Measurements from ENCODE around the gene RNLS.

RNLS gene

DNA sequence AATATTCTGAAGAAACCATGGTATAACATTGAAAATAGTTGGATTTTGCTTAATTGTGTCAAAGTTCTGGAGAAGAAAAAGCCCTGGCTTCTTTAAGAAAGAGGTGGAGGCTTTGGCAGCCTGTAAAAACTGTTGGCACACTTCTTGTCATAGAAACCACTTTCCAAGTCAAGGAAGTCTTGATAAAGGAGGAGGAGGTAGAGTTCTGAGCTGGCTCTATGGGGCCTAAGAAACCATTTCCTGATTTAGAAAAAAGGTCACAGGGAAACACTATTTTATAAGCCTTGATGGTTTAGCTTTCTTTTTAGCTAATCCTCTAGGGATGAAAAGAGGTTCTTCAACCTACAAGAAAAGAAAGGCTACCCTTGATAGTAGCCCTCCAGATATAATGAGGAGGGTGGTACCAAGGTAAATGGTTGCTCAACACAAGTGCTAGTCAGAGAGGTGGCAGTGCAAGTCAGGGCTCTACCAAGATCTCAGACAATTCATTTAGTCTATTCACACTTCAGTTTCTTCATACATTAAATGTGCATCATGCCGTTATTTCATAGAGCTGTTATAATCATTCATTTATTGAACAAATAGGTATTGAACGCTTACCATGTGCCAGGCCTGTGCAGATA, 346.9 kb downstream of the RNLS start:
- Histone ChIP-seq H3K4me1 (ENCODE audit: control insufficient read depth in 5 of 5, insufficient read depth in 5 of 5, low read length in 5 of 5) (peaks cover 8 to 58% (median 44%) of the 10 kb centered on the region in 5 donors), H3K9ac (ENCODE audit: low read length in 5 of 5) (no peak overlapping the region), H3K36me3 (ENCODE audit: control insufficient read depth in 5 of 5, insufficient read depth in 5 of 5, low read length in 5 of 5) (no peaks in the 10 kb centered on the region), H3K27ac (ENCODE audit: low read depth, low read length) (no peak overlapping the region), H3K9me3 (ENCODE audit: control insufficient read depth in 5 of 5, low read length in 5 of 5) (no peaks in the 10 kb centered on the region), H3K27me3 (ENCODE audit: control insufficient read depth in 5 of 5, insufficient read depth in 4 of 5, low read length in 5 of 5) (no peaks in the 10 kb centered on the region), H3K4me3 (ENCODE audit: low read depth in 1 of 5, low read length in 5 of 5) (no peak overlapping the region)

DNA sequence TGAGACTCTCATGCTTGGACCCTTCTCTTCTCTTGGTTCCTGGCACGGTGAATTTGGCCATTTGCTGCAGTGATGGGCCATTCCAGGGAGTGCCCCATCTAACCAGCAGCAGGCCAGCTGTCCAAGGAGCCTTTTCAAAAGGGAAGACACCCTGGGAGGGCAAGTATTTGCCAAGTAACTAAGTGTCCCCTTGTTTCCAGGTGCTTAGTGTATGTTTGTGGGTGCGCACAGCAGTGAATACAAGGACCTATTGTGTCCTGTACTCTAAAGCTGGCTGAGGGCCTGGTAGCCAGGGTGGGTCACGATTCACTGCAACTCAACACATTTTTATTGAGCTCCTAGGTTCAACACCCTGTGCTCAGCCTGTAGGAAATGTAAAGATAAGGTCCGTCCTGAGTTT, 348.8 kb downstream of the RNLS start:
- no peaks in the 10 kb centered on the region for H3K36me3 ChIP-seq (ENCODE audit: control insufficient read depth in 5 of 5, insufficient read depth in 5 of 5, low read length in 5 of 5)
- H3K9me3 ChIP-seq (ENCODE audit: control insufficient read depth in 5 of 5, low read length in 5 of 5), result no peaks in the 10 kb centered on the region
- H3K27ac ChIP-seq (ENCODE audit: low read depth, low read length), result no peak overlapping the region
- no peaks in the 10 kb centered on the region for H3K27me3 ChIP-seq (ENCODE audit: control insufficient read depth in 5 of 5, insufficient read depth in 4 of 5, low read length in 5 of 5)
- no peak overlapping the region for H3K4me3 ChIP-seq (ENCODE audit: low read depth in 1 of 5, low read length in 5 of 5)
- H3K9ac ChIP-seq (ENCODE audit: low read length in 5 of 5), result no peak overlapping the region
- peaks cover 8 to 56% (median 44%) of the 10 kb centered on the region in 5 donors for H3K4me1 ChIP-seq (ENCODE audit: control insufficient read depth in 5 of 5, insufficient read depth in 5 of 5, low read length in 5 of 5)

DNA sequence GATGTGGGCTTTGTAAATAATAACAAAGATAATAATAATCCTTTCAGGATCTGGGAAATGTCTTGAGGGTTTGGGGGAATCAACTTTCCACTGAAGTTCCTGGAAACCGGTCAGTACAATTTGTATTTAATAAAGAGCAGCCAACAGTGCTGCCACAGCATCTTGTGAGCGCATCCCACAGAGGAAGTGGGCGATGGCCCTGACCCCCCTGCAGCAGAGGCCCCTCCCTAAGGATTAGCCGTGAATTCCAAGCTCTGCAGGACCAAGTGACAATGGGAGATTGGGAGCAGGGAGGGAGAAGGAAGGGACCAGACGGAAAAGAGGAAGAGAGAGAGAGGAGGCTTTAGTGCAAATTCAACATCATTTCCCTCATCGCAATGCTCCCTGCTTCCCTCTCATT, 349.2 kb downstream of the RNLS start:
- H3K9ac ChIP-seq (ENCODE audit: low read length in 5 of 5), result no peak overlapping the region

DNA sequence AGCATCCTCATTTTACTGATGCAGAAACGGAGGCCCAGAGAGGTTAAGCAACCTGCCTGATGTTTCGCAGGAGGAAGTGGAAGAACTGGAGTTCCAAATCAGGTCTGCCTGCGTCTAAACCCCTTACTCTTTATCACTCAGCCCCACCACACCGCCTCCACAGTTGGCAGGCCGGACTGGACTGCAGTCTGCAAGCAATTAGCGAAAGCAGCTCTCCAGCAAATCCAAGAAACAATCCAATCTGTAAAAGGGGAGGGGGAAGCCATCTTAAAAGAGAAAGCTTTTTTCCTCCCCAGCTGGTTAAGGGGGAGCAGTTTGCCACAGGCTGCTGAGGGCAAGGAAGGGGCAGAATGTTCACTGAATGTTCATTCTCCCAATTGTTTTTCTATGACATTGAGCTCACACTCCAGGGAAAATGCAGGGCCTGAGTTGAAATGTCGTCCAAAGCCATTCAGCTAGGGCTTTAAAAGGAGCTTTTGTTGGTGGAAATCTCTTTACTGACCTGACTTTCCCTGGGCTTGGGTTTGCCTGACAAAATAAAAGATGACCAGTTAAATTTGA, 350.1 kb downstream of the RNLS start:
- H3K27ac ChIP-seq (ENCODE audit: low read depth, low read length), result peak overlapping the region; percentile 39

More for the DNA sequence above, 349.2 kb downstream of the RNLS start:
- Histone ChIP-seq H3K27ac (ENCODE audit: low read depth, low read length) (no peak overlapping the region), H3K36me3 (ENCODE audit: control insufficient read depth in 5 of 5, insufficient read depth in 5 of 5, low read length in 5 of 5) (no peaks in the 10 kb centered on the region), H3K4me3 (ENCODE audit: low read depth in 1 of 5, low read length in 5 of 5) (no peak overlapping the region), H3K9me3 (ENCODE audit: control insufficient read depth in 5 of 5, low read length in 5 of 5) (no peaks in the 10 kb centered on the region), H3K27me3 (ENCODE audit: control insufficient read depth in 5 of 5, insufficient read depth in 4 of 5, low read length in 5 of 5) (no peaks in the 10 kb centered on the region), H3K4me1 (ENCODE audit: control insufficient read depth in 5 of 5, insufficient read depth in 5 of 5, low read length in 5 of 5) (peaks cover 8 to 51% (median 44%) of the 10 kb centered on the region in 5 donors)

DNA sequence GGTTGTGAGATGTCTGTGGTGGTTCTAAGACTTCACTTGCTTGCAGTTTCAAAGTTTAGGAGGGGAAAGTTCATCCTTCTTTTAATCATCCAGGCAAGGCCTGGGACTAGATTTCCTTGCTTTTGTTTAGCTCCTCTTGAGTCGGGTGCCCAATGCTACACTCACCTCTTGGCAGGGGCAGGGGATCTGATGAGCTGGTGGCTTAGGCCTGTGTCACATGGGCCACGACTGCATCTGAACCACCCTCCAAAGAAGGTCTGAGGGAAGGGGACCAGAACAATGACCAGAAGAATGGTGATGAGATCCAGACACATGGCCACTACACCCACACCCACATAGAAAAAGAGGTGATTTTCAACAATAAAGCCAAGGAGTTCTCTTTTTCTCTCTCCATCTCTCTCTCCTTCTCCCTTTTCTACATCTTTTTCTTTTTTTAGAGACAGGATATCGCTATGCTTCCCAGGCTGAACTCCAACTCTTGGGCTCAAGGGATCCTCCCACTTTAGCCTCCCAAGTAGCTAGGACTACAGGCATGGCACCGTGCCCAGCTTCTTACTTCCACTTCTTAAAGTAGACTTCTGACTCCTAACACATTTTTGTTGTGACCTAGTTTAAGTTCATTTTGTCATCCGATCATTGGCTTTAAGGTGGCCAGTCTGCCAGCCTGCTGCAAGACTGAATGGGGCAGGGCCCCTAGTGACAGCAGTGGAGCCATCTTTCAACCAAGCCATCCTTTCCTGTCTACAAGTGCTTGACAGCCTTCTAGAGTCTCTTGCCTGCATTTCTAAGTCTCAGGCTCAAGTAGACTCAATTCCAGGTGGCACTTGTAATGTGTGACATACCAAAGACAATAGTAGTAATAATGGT, 350.9 kb downstream of the RNLS start:
- H3K9me3 ChIP-seq (ENCODE audit: control insufficient read depth in 5 of 5, low read length in 5 of 5), result no peaks in the 10 kb centered on the region
- no peaks in the 10 kb centered on the region for H3K36me3 ChIP-seq (ENCODE audit: control insufficient read depth in 5 of 5, insufficient read depth in 5 of 5, low read length in 5 of 5)
- no peak overlapping the region for H3K9ac ChIP-seq (ENCODE audit: low read length in 5 of 5)
- peaks cover 5 to 50% (median 41%) of the 10 kb centered on the region in 5 donors for H3K4me1 ChIP-seq (ENCODE audit: control insufficient read depth in 5 of 5, insufficient read depth in 5 of 5, low read length in 5 of 5)
- peak overlapping the region in 1 of 5 donors; percentile 20 for H3K4me3 ChIP-seq (ENCODE audit: low read depth in 1 of 5, low read length in 5 of 5)
- peak overlapping the region; percentile 39 for H3K27ac ChIP-seq (ENCODE audit: low read depth, low read length)
- no peaks in the 10 kb centered on the region for H3K27me3 ChIP-seq (ENCODE audit: control insufficient read depth in 5 of 5, insufficient read depth in 4 of 5, low read length in 5 of 5)

More for the DNA sequence above, 350.1 kb downstream of the RNLS start:
- Histone ChIP-seq H3K4me1 (ENCODE audit: control insufficient read depth in 5 of 5, insufficient read depth in 5 of 5, low read length in 5 of 5) (peaks cover 5 to 46% (median 41%) of the 10 kb centered on the region in 5 donors), H3K27me3 (ENCODE audit: control insufficient read depth in 5 of 5, insufficient read depth in 4 of 5, low read length in 5 of 5) (no peaks in the 10 kb centered on the region), H3K4me3 (ENCODE audit: low read depth in 1 of 5, low read length in 5 of 5) (no peak overlapping the region), H3K9ac (ENCODE audit: low read length in 5 of 5) (no peak overlapping the region), H3K9me3 (ENCODE audit: control insufficient read depth in 5 of 5, low read length in 5 of 5) (no peaks in the 10 kb centered on the region), H3K36me3 (ENCODE audit: control insufficient read depth in 5 of 5, insufficient read depth in 5 of 5, low read length in 5 of 5) (no peaks in the 10 kb centered on the region)

DNA sequence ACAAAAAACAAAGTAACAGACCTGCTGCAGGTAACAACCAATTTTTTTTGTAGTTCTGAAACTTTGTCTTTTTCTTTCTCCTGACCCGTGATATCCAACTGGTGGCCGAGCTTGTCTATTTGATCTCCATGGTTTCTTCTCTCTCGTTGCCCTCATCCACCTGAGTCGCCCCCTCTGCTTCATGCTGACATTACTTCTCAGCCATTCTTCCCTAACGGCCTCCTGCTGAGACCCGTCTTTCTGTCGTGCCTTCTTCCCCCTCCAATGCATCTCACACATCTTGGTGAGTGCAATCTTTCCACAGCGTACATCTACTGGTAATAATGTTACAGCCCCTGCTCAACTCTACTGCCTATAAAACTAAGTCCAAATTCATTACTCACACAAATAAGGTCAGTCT, 352.9 kb downstream of the RNLS start:
- H3K4me3 ChIP-seq (ENCODE audit: low read depth in 1 of 5, low read length in 5 of 5), result no peak overlapping the region

DNA sequence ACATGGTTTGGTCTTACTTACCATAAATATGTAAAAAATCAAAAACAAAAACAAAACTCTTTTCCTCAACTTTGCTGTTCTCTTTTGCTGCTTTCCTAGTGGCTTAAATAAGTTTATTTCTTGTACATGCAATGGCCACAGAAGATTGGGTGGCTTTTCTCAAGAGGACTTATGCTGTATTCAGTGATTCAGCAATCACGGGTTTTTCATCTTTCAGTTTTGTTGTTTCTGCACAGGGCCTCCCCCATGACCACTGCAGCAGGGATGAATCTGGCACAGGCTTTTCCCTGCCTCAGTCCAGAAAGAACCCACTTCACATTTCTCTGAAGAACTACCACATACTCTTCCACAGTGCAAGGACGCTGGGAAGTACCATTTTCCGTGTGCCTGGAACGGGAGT, 355.0 kb downstream of the RNLS start:
- Histone ChIP-seq H3K4me1 (ENCODE audit: control insufficient read depth in 5 of 5, insufficient read depth in 5 of 5, low read length in 5 of 5) (peaks cover 5 to 42% (median 38%) of the 10 kb centered on the region in 5 donors), H3K36me3 (ENCODE audit: control insufficient read depth in 5 of 5, insufficient read depth in 5 of 5, low read length in 5 of 5) (no peaks in the 10 kb centered on the region), H3K9ac (ENCODE audit: low read length in 5 of 5) (no peak overlapping the region), H3K9me3 (ENCODE audit: control insufficient read depth in 5 of 5, low read length in 5 of 5) (no peaks in the 10 kb centered on the region), H3K4me3 (ENCODE audit: low read depth in 1 of 5, low read length in 5 of 5) (no peak overlapping the region), H3K27me3 (ENCODE audit: control insufficient read depth in 5 of 5, insufficient read depth in 4 of 5, low read length in 5 of 5) (no peaks in the 10 kb centered on the region), H3K27ac (ENCODE audit: low read depth, low read length) (peak overlapping the region; percentile 88)

More for the DNA sequence above, 352.9 kb downstream of the RNLS start:
- Histone ChIP-seq H3K4me1 (ENCODE audit: control insufficient read depth in 5 of 5, insufficient read depth in 5 of 5, low read length in 5 of 5) (peaks cover 5 to 50% (median 42%) of the 10 kb centered on the region in 5 donors), H3K36me3 (ENCODE audit: control insufficient read depth in 5 of 5, insufficient read depth in 5 of 5, low read length in 5 of 5) (no peaks in the 10 kb centered on the region), H3K27ac (ENCODE audit: low read depth, low read length) (no peak overlapping the region), H3K27me3 (ENCODE audit: control insufficient read depth in 5 of 5, insufficient read depth in 4 of 5, low read length in 5 of 5) (no peaks in the 10 kb centered on the region), H3K9ac (ENCODE audit: low read length in 5 of 5) (no peak overlapping the region), H3K9me3 (ENCODE audit: control insufficient read depth in 5 of 5, low read length in 5 of 5) (no peaks in the 10 kb centered on the region)

DNA sequence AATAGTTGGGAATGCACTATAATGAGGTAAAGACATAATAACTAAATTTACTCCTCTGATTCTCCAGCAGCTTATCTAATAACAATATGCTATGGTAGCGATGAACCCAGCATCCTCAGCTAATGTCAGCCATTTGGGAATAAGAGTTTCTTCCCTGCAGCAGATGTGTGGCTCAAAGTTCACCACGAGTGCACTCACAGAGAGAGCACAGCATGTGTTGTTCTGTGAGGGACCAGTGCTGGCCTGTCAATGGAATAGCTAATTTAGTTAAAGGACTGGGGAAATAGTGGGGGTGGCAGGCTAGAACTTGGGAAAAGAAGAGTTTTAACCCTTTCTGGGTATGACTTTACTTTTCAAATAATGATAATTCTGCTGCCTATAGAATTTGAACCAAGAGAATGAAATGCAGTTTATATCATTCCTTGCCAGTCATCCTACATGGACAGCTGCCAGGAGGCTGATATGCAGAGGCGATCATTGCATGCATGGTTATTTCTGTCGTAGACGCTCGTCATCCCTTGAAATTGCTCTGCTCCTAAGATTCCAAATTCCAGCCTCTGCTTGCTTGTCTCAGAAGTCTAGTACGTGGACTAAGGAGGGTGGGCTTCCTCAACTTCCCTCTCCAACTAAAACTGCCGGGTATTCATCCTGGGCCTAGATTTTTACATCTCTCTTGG, 355.6 kb downstream of the RNLS start:
- no peaks in the 10 kb centered on the region for H3K9me3 ChIP-seq (ENCODE audit: control insufficient read depth in 5 of 5, low read length in 5 of 5)
- H3K4me3 ChIP-seq (ENCODE audit: low read depth in 1 of 5, low read length in 5 of 5), result no peak overlapping the region
- H3K4me1 ChIP-seq (ENCODE audit: control insufficient read depth in 5 of 5, insufficient read depth in 5 of 5, low read length in 5 of 5), result peaks cover 5 to 35% (median 32%) of the 10 kb centered on the region in 5 donors
- H3K27me3 ChIP-seq (ENCODE audit: control insufficient read depth in 5 of 5, insufficient read depth in 4 of 5, low read length in 5 of 5), result no peaks in the 10 kb centered on the region
- no peak overlapping the region for H3K9ac ChIP-seq (ENCODE audit: low read length in 5 of 5)
- H3K27ac ChIP-seq (ENCODE audit: low read depth, low read length), result peak overlapping the region; percentile 88
- no peaks in the 10 kb centered on the region for H3K36me3 ChIP-seq (ENCODE audit: control insufficient read depth in 5 of 5, insufficient read depth in 5 of 5, low read length in 5 of 5)

DNA sequence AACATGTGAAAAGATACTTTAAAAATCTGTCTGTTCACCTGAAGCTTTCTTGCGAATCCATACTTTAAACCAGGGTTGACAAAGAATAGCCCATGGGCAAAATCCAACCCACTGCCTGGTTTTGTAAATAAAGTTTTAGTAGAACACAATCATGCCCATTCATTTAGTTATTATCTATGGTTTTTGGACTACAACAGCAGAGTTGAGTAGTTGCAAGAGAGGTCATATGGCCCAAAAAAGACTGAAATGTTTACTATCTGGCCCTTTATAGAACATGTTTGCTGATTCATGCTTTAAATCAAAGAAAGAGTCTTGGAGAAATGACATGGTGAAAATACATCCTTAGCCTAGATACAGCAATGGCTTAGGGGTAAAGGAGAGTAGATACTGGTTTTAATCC, 356.2 kb downstream of the RNLS start:
- Histone ChIP-seq H3K27ac (ENCODE audit: low read depth, low read length) (peak overlapping the region; percentile 88), H3K36me3 (ENCODE audit: control insufficient read depth in 5 of 5, insufficient read depth in 5 of 5, low read length in 5 of 5) (no peaks in the 10 kb centered on the region)

More for the DNA sequence above, 356.2 kb downstream of the RNLS start:
- Histone ChIP-seq H3K9ac (ENCODE audit: low read length in 5 of 5) (no peak overlapping the region), H3K9me3 (ENCODE audit: control insufficient read depth in 5 of 5, low read length in 5 of 5) (no peaks in the 10 kb centered on the region), H3K27me3 (ENCODE audit: control insufficient read depth in 5 of 5, insufficient read depth in 4 of 5, low read length in 5 of 5) (no peaks in the 10 kb centered on the region), H3K4me3 (ENCODE audit: low read depth in 1 of 5, low read length in 5 of 5) (no peak overlapping the region), H3K4me1 (ENCODE audit: control insufficient read depth in 5 of 5, insufficient read depth in 5 of 5, low read length in 5 of 5) (peaks cover 1 to 30% (median 26%) of the 10 kb centered on the region in 5 donors)
